ENCODE data around the gene CALU. TPM values are rescaled to one million over a fixed set of nuclear protein-coding genes. Genes with fewer than 3 reads are reported as not detected.

The CALU gene
- total and polyA plus RNA-seq, 8 donors: 177 to 239 (median 205) TPM

DNA sequence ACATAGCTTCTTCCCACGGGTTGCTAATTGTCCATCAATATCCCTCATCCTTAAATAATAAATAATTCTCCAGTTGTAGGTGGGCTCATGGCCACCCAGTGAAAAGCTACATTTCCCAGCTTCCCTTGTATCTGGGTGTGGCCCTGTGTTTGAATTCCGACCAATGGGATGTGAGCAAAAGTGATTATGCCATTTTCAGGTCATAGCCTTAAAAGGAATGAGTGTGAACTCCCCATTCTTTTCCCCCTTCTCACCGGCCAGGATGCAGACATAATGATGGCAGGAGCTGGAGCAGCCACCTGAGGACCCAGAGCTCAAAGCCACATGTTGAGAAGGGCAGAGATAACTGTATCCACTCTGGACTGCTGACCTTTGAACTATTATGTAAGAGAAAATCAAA lies 30.3 kb upstream of the CALU start:
- no peak overlapping the region for H3K4me3 ChIP-seq
- DNase-seq (no peak), ATAC-seq (no peak)
- intact Hi-C loops (cut with DNase I): no loop called here
- no peaks in the 10 kb centered on the region for H3K27me3 ChIP-seq
- no peaks in the 10 kb centered on the region for H3K4me1 ChIP-seq
- no peak overlapping the region for H3K27ac ChIP-seq
- no peaks in the 10 kb centered on the region for H3K9me3 ChIP-seq
- H3K36me3 ChIP-seq: no peaks in the 10 kb centered on the region
- TF ChIP-seq CTCF (IDR thresholded peaks at IDR 0.05): no peak

DNA sequence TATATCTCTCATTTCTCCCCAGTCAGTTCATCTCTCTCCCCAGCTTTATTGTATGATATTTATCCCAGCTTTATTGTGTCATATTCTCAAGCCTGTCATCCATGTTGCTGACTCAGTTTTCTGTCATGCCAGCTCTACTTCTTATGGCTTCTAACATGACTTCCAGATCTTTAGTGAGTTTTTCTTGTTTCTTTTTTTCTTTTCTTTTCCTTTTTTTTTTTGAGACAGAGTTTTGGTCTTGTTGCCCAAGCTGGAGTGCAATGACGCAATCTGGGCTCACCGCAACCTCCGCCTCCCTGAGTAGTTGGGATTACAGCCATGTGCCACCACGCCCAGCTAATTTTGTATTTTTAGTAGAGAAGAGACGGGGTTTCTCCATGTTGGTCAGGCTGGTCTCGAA lies 28.7 kb upstream of the CALU start:
- H3K4me1 ChIP-seq: no peaks in the 10 kb centered on the region
- intact Hi-C loops (cut with DNase I): no loop called here
- no peak overlapping the region for H3K27ac ChIP-seq
- peak; percentile 24 for ATAC-seq
- no peaks in the 10 kb centered on the region for H3K27me3 ChIP-seq
- no peak for TF ChIP-seq CTCF (IDR thresholded peaks at IDR 0.05)
- DNase-seq: peak in 1 of 4 donors; percentile 48
- H3K36me3 ChIP-seq: no peaks in the 10 kb centered on the region
- H3K4me3 ChIP-seq: no peak overlapping the region
- H3K9me3 ChIP-seq: no peaks in the 10 kb centered on the region

DNA sequence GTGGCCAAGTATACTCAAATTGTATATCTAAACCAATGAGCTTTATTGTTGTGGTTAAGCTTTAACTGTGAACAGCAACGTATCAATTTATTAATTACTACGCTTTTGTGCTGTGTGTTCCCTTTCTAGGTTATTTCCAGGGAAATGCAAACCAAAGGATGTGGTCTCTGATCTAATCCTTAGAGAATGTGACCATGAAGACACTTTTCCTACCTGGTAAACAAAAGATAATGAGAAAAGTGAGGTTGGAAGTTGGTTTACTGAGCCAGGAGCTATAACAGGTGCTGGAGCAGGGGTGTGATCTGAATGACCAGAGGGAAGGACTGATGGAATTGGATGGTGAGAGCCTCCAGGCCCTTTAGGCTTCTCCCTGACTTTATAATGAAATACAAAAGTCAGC lies 25.4 kb upstream of the CALU start:
- DNase-seq (no peak), ATAC-seq (no peak)
- Histone ChIP-seq H3K4me1 (no peaks in the 10 kb centered on the region), H3K27ac (no peak overlapping the region), H3K9me3 (no peaks in the 10 kb centered on the region), H3K4me3 (no peak overlapping the region), H3K36me3 (no peaks in the 10 kb centered on the region), H3K27me3 (no peaks in the 10 kb centered on the region)
- TF ChIP-seq CTCF (IDR thresholded peaks at IDR 0.05): no peak
- intact Hi-C loops (cut with DNase I): no loop called here

- no peaks in the 10 kb centered on the region for H3K36me3 ChIP-seq
- TF ChIP-seq CTCF (IDR thresholded peaks at IDR 0.05): no peak
- no peaks in the 10 kb centered on the region for H3K4me1 ChIP-seq
- no peak for ATAC-seq
- H3K27ac ChIP-seq: no peak overlapping the region
- H3K4me3 ChIP-seq: no peak overlapping the region
- H3K27me3 ChIP-seq: no peaks in the 10 kb centered on the region
- peak in 1 of 4 donors; percentile 6 for DNase-seq
- H3K9me3 ChIP-seq: no peaks in the 10 kb centered on the region
- intact Hi-C loops (cut with DNase I): no loop called here
Observed at GRCh38 chr7:128714701-128715495, 24.3 kb upstream of the CALU start.

GRCh38 chr7:128718967-128719642 lies 20.1 kb upstream of the CALU start:
- H3K4me3 ChIP-seq: no peak overlapping the region
- no peaks in the 10 kb centered on the region for H3K9me3 ChIP-seq
- no peak for TF ChIP-seq CTCF (IDR thresholded peaks at IDR 0.05)
- DNase-seq (no peak), ATAC-seq (no peak)
- no peak overlapping the region for H3K27ac ChIP-seq
- H3K27me3 ChIP-seq: no peaks in the 10 kb centered on the region
- intact Hi-C loops (cut with DNase I): no loop called here
- H3K4me1 ChIP-seq: no peaks in the 10 kb centered on the region
- H3K36me3 ChIP-seq: no peaks in the 10 kb centered on the region
